OCI-LY7 (cell line): Measurements from ENCODE around the gene GTF3C1.

Source experiments
- EZH2phosphoT487 ChIP-seq: fragments of 200-600 bp; sonication (generic); IDR thresholded peaks from 2 replicates; pipeline ENCODE4 v1.6.1; 2018; ENCODE audit warnings: low read depth, borderline replicate concordance, mild to moderate bottlenecking, mixed run types, antibody characterized with exemption, low read length, moderate library complexity, mixed read lengths
- TF ChIP-seq, protein P1 (sequence below): fragments of 200-600 bp; sonication (generic); conservative IDR thresholded peaks from 2 replicates; pipeline ENCODE4 v1.5.1; 2014; ENCODE audit warnings: mild to moderate bottlenecking, antibody characterized with exemption, low read length, moderate library complexity, mixed read lengths

DNA sequence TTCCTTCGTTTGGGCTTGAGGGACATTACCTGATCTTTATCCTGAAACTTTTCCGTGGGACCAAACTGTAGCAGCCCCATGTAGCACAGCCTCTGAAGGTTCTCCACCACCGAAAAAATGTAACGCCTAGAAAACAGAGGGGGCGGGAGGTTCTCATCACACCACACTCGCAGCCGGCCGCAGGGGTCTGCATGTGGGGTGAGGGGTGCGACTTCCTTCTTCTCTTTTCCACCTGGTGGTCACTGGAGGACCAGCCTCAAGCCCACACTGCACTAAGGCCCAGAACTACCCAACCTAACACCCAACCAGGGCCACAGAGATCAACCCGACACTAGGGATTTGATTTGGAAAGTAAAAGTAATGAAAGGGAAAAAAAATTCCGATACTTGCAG is 57.1 kb downstream of the GTF3C1 start:
- TF ChIP-seq, protein P1, sequence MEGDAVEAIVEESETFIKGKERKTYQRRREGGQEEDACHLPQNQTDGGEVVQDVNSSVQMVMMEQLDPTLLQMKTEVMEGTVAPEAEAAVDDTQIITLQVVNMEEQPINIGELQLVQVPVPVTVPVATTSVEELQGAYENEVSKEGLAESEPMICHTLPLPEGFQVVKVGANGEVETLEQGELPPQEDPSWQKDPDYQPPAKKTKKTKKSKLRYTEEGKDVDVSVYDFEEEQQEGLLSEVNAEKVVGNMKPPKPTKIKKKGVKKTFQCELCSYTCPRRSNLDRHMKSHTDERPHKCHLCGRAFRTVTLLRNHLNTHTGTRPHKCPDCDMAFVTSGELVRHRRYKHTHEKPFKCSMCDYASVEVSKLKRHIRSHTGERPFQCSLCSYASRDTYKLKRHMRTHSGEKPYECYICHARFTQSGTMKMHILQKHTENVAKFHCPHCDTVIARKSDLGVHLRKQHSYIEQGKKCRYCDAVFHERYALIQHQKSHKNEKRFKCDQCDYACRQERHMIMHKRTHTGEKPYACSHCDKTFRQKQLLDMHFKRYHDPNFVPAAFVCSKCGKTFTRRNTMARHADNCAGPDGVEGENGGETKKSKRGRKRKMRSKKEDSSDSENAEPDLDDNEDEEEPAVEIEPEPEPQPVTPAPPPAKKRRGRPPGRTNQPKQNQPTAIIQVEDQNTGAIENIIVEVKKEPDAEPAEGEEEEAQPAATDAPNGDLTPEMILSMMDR = no peak
- no peak for TF ChIP-seq EZH2phosphoT487
